Measurements from ENCODE around the gene QRFP.

QRFP gene

GRCh38 chr9:130932255-130933079, 35.9 kb upstream of the QRFP start:
- Histone ChIP-seq H3K9me3 (no peaks in the 10 kb centered on the region), H3K27me3 (peaks cover 0 to 65% of the 10 kb centered on the region in 2 donors)
- no peak for DNase-seq

DNA sequence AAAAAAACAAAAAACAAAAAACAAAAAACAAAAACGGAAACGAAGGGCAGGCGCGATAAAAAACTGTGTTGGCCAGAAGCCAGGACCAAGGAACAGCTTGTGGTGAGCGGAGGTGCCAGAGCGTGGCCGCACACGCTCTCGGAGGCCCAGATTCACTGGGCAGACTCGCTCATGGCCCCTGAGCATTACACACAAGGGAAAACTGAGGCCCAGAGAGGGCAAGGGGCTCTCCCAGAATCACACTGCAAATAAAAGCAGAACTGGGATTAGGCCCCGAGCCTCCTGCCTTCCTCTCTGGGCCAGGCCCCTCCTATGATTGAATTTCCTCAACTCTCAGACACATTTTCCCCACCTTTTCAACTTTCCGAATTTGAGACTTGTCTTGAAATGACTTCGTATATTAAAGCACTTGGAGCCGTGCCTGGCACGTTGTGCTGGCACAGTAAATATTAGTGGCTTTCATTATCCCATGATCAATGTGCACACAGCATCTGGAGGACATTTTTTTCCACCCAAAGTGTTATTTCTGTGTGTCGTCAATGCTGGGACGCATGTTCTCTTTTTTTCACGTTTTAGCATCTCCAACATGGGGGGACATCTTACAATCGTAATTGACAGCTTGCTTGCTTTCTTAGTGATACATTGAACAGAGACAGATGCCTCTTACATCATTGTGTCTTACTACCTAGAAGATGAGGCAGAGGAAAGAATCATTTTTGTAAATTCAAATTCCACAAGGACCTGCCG, 35.1 kb upstream of the QRFP start:
- no peak for TF ChIP-seq CTCF (IDR thresholded peaks at IDR 0.05)
- intact Hi-C loops (cut with DNase I; ENCODE audit: low total_unique reads) = no loop called here
- no peaks in the 10 kb centered on the region for H3K36me3 ChIP-seq
- H3K9me3 ChIP-seq = no peaks in the 10 kb centered on the region
- no peak overlapping the region for H3K4me3 ChIP-seq
- H3K27ac ChIP-seq = no peak overlapping the region
- DNase-seq = no peak
- peaks cover 0 to 57% of the 10 kb centered on the region in 2 donors for H3K27me3 ChIP-seq
- H3K4me1 ChIP-seq = peaks cover 0 to 42% (median 10%) of the 10 kb centered on the region in 4 donors

More at GRCh38 chr9:130932255-130933079, 35.9 kb upstream of the QRFP start:
- peaks cover 0 to 46% (median 13%) of the 10 kb centered on the region in 4 donors for H3K4me1 ChIP-seq
- H3K27ac ChIP-seq = no peak overlapping the region
- no peaks in the 10 kb centered on the region for H3K36me3 ChIP-seq
- no peak for TF ChIP-seq CTCF (IDR thresholded peaks at IDR 0.05)
- intact Hi-C loops (cut with DNase I; ENCODE audit: low total_unique reads) = no loop called here
- H3K4me3 ChIP-seq = no peak overlapping the region

GRCh38 chr9:130930804-130931349, 34.3 kb upstream of the QRFP start:
- no peak for TF ChIP-seq CTCF (IDR thresholded peaks at IDR 0.05)
- Histone ChIP-seq H3K9me3 (no peaks in the 10 kb centered on the region), H3K36me3 (no peaks in the 10 kb centered on the region), H3K27ac (no peak overlapping the region), H3K27me3 (peaks cover 0 to 49% of the 10 kb centered on the region in 2 donors), H3K4me1 (peaks cover 0 to 34% (median 3%) of the 10 kb centered on the region in 4 donors), H3K4me3 (no peak overlapping the region)
- intact Hi-C loops (cut with DNase I; ENCODE audit: low total_unique reads) = no loop called here
- DNase-seq = no peak

DNA sequence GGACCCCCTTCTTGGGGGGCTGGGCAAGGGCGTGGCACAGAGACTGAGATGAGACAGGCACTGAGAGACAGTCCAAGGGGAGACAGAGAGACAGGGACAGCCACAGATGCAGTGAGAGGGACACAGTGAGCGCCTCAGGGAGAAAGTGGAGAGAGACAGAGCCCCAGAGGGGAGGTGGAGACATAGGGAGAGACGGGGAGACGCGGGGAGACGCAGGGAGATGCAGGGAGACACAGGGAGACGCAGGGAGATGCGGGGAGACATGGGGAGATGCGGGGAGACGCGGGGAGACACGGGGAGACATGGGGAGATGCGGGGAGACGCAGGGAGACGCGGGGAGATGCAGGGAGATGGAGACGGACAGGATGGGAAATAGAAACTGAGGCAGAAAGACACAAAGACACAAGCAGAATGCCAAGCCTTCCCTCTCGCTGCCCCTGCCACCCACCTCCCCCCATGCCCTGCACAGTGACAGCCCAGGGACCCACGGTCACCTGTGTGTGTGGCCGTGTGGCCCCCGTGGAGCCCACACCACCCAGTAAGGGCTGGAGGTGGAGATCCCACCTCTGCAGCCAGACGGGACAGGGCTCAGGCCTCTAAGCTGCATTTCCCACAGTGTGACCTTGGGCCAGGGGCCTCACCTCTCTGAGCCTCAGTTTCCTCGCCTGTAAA, 33.7 kb upstream of the QRFP start:
- Histone ChIP-seq H3K4me1 (peaks cover 0 to 32% (median 3%) of the 10 kb centered on the region in 4 donors), H3K27ac (no peak overlapping the region), H3K27me3 (peaks cover 0 to 46% of the 10 kb centered on the region in 2 donors), H3K9me3 (no peaks in the 10 kb centered on the region), H3K4me3 (no peak overlapping the region), H3K36me3 (no peaks in the 10 kb centered on the region)
- DNase-seq = no peak
- no peak for TF ChIP-seq CTCF (IDR thresholded peaks at IDR 0.05)
- intact Hi-C loops (cut with DNase I; ENCODE audit: low total_unique reads) = no loop called here

DNA sequence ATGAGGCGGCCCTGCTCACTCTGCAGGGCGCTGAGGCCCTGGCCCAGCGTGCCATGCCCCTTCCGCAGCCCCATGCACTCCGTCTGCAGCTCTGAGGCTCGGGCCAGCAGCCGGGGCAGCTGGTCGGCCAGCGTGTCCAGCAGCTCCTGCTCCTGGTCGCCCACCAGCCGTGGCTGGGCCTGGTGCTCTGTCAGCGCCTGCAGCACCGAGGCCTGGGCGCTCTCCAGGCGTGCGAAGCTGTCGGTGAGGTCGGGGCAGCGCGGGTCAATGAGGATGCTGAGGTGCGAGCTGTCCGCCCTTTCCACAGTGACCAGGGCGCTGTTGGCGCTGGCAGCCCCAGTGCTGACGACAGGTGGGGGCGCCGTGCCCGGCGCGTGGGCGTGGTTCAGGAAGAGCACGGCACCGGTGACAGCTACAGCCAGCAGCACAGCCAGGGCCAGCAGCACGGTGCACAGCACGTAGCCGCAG, 33.0 kb upstream of the QRFP start:
- Histone ChIP-seq H3K27me3 (peaks cover 0 to 46% of the 10 kb centered on the region in 2 donors), H3K9me3 (no peaks in the 10 kb centered on the region), H3K4me3 (no peak overlapping the region), H3K27ac (no peak overlapping the region), H3K36me3 (no peaks in the 10 kb centered on the region), H3K4me1 (peaks cover 0 to 32% (median 3%) of the 10 kb centered on the region in 4 donors)
- TF ChIP-seq CTCF (IDR thresholded peaks at IDR 0.05) = no peak
- intact Hi-C loops (cut with DNase I; ENCODE audit: low total_unique reads) = no loop called here
- no peak for DNase-seq
